Measurements from ENCODE around the gene BSN.

The BSN gene

GRCh38 chr3:49602877-49603411 lies 48.7 kb downstream of the BSN start:
- DNase-seq = no peak

- no peak for DNase-seq
Measured at GRCh38 chr3:49606427-49606826, 52.1 kb downstream of the BSN start.

GRCh38 chr3:49607105-49607591 lies 52.9 kb downstream of the BSN start:
- DNase-seq = no peak

- no peak for DNase-seq
Measured at GRCh38 chr3:49607796-49608195, 53.5 kb downstream of the BSN start.

GRCh38 chr3:49609314-49609713 lies 55.0 kb downstream of the BSN start:
- no peak for DNase-seq

- no peak for DNase-seq
Measured at GRCh38 chr3:49609815-49610214, 55.5 kb downstream of the BSN start.

- no peak for DNase-seq
Measured at GRCh38 chr3:49610666-49611280, 56.5 kb downstream of the BSN start.

- no peak for DNase-seq
Measured at GRCh38 chr3:49611291-49611690, 57.0 kb downstream of the BSN start.

GRCh38 chr3:49611719-49612118 lies 57.4 kb downstream of the BSN start:
- no peak for DNase-seq

GRCh38 chr3:49614936-49615335 lies 60.7 kb downstream of the BSN start:
- no peak for DNase-seq

GRCh38 chr3:49616061-49616460 lies 61.8 kb downstream of the BSN start:
- no peak for DNase-seq

GRCh38 chr3:49616491-49616941 lies 62.2 kb downstream of the BSN start:
- no peak for DNase-seq

- DNase-seq = no peak
Measured at GRCh38 chr3:49617390-49618013, 63.2 kb downstream of the BSN start.

GRCh38 chr3:49618412-49618811 lies 64.1 kb downstream of the BSN start:
- no peak for DNase-seq

- DNase-seq = no peak
Measured at GRCh38 chr3:49619649-49620048, 65.4 kb downstream of the BSN start.

- no peak for DNase-seq
Measured at GRCh38 chr3:49620728-49621127, 66.5 kb downstream of the BSN start.

GRCh38 chr3:49623071-49623470 lies 68.8 kb downstream of the BSN start:
- no peak for DNase-seq

- no peak for DNase-seq
Measured at GRCh38 chr3:49625071-49625470, 70.8 kb downstream of the BSN start.

- DNase-seq = no peak
Measured at GRCh38 chr3:49626101-49626581, 71.9 kb downstream of the BSN start.

- no peak for DNase-seq
Measured at GRCh38 chr3:49626796-49627195, 72.5 kb downstream of the BSN start.

GRCh38 chr3:49627634-49628033 lies 73.4 kb downstream of the BSN start:
- no peak for DNase-seq

GRCh38 chr3:49628249-49628648 lies 74.0 kb downstream of the BSN start:
- no peak for DNase-seq

- DNase-seq = no peak
Measured at GRCh38 chr3:49629451-49629850, 75.2 kb downstream of the BSN start.

GRCh38 chr3:49629866-49630265 lies 75.6 kb downstream of the BSN start:
- DNase-seq = no peak
